Omental fat pad (tissue), 4 donors: ENCODE data around the gene MRPL43. TPM values are rescaled to one million over a fixed set of nuclear protein-coding genes. Genes with fewer than 3 reads are reported as not detected.

Source experiments
- ATAC-seq: fragments of 150-250 bp; one replicate; pipeline ENCODE4 v1.9.1; 2016; ENCODE audit warnings: mild to moderate bottlenecking, moderate library complexity; ENCODE audit not compliant: low FRiP score
- DNase-seq: peaks from one replicate; pipeline ENCODE4 v3.0.0-alpha.2; 2019; ENCODE audit warnings: low spot score
- CTCF ChIP-seq, 3 donors: fragments of 450-650 bp; IDR thresholded peaks; one replicate each; pipeline ENCODE4 v1.5.1; 2016 to 2017; ENCODE audit warnings: antibody characterized with exemption in 3 of 3, mild to moderate bottlenecking in 3 of 3, moderate library complexity in 2 of 3
- total RNA-seq, 4 donors: library from RNA; depleted of rRNA; stranded (reverse); fragments of >200 nt; gene quantifications; one replicate each; pipeline ENCODE4 v1.1.0, GENCODE V29; 2016

Gene MRPL43
- total RNA-seq, 4 donors from 2014 or later, result 59.7 to 97.0 (median 79.3) TPM

- no peak for TF ChIP-seq CTCF (IDR thresholded peaks at IDR 0.05)
- DNase-seq (peak; percentile 58), ATAC-seq (peak; percentile 38)
Observed at GRCh38 chr10:101031796-101032636, 44.7 kb upstream of the MRPL43 start.

GRCh38 chr10:101031128-101031795 is 44.0 kb upstream of the MRPL43 start, which contains the start of the genes PDZD7 and SFXN3:
Gene PDZD7, minus strand, starts transcription at chr10:101031129. Its CDS starts 910 bp downstream, at chr10:101030219.
Gene SFXN3, plus strand, starts transcription at chr10:101031234. Its CDS starts 3,461 bp downstream, at chr10:101034695.
- ATAC-seq, result peak; percentile 87
- no peak for TF ChIP-seq CTCF (IDR thresholded peaks at IDR 0.05)
- peak; percentile 96 for DNase-seq

- no peak for ATAC-seq
- no peak for TF ChIP-seq CTCF (IDR thresholded peaks at IDR 0.05)
- DNase-seq, result no peak
Observed at GRCh38 chr10:101030496-101031127, 43.3 kb upstream of the MRPL43 start.

- DNase-seq (no peak), ATAC-seq (no peak)
- no peak for TF ChIP-seq CTCF (IDR thresholded peaks at IDR 0.05)
Observed at GRCh38 chr10:101029520-101030295, 42.4 kb upstream of the MRPL43 start.

GRCh38 chr10:101028446-101029337 is 41.4 kb upstream of the MRPL43 start:
- TF ChIP-seq CTCF (IDR thresholded peaks at IDR 0.05), result no peak
- ATAC-seq, result no peak
- DNase-seq, result no peak
